Stimulated activated naive CD8-positive, alpha-beta T cell treated with anti-CD3 and anti-CD28 coated beads, Interleukin-15, amount 100 ng/mL, for 72 hours (primary cell): ENCODE results near the gene CD24.

Experiments used
- ATAC-seq: fragments of 150-1000 bp; cut with Tn5 transposase; 2 replicates; pipeline ENCODE4 v1.10.0; 2021; ENCODE audit warnings: mild to moderate bottlenecking, moderate library complexity
- DNase-seq, 2 donors: peaks; one replicate each; pipeline ENCODE4 v3.0.0; 2021 to 2022
- H3K27ac Mint-ChIP-seq, 2 donors: one replicate each; pipeline ENCODE4 v1.8.0; 2022; ENCODE audit warnings: mild to moderate bottlenecking in 2 of 2, mixed read lengths in 2 of 2, moderate library complexity in 2 of 2
- H3K27me3 Mint-ChIP-seq: one replicate; pipeline ENCODE4 v1.8.0; 2022; ENCODE audit warnings: mixed read lengths
- H3K4me1 Mint-ChIP-seq: one replicate; pipeline ENCODE4 v1.8.0; 2022; ENCODE audit warnings: mild to moderate bottlenecking, mixed read lengths
- H3K4me3 Mint-ChIP-seq, 2 donors: one replicate each; pipeline ENCODE4 v1.8.0; 2022; ENCODE audit warnings: mild to moderate bottlenecking in 2 of 2, mixed read lengths in 2 of 2, moderate library complexity in 1 of 2
- H3K9me3 Mint-ChIP-seq, 2 donors: one replicate each; pipeline ENCODE4 v1.8.0; 2022; ENCODE audit warnings: mixed read lengths in 2 of 2

Gene CD24

DNA sequence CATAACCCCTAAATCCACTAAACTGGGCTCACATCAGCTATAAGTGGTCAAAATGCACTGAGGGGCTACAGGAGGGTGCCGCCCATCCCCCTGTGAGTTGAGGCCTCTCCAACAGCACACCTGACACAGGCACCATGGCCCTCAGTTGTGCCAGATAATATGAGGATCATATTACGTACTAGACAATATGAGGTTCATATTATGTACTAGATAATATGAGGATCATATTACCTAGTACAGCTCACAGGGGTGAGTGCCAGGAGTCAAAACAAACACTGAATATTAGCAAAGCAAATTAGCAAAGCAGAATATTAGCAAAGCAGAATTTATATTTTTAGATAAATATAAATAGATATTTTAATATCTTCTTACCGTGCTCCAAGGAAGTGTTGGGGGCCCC, 35.3 kb downstream of the CD24 start:
- Mint-ChIP-seq H3K27ac (no peak overlapping the region), H3K9me3 (no peaks in the 10 kb centered on the region), H3K4me3 (no peak overlapping the region), H3K4me1 (no peaks in the 10 kb centered on the region), H3K27me3 (peaks cover 47% of the 10 kb centered on the region)
- DNase-seq (no peak), ATAC-seq (no peak)

DNA sequence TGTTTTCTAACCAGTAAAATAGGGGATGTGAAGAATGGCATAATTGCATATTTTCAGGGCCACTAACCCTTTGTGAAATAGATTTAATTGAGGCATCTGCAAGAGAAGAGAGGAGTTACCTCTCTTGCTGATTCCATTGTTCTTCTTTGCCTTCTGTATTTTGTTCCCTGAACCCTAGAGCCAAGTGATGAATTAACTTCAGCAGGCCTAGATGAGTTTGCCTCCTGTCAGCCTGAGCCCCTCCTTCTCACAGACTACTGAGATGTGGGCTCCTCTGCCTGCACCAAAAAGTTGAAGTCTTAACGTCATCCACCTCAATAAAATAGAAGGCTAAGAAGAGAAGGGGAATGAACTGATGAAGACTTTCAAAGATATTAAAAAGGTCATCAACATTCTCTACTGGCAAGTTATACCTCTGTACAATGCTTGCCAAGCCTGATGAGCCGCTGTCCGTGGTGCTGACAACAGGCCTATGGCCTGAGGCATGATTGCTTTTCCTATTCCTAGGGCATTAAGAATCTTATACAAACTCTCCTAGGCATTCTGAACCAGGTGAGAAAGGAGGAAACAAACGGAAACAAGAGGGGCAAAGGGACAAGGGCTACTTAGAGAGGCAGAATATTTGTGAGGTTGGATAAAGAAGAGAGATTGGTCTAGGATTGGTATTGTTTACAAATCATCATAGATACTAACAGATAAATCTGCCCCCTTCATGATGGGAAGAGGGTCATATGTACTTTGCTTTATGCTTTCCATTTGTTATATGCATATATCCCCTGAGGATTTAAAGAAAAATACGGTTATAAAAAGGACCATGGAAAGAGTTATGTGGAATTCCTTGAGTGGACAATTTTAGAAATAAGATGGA, 46.8 kb downstream of the CD24 start:
- peaks cover 0 to 4% of the 10 kb centered on the region in 2 donors for H3K9me3 Mint-ChIP-seq
- peak in 1 of 2 donors; percentile 5 for DNase-seq
- ATAC-seq = no peak
- no peaks in the 10 kb centered on the region for H3K4me1 Mint-ChIP-seq
- H3K27me3 Mint-ChIP-seq = peaks cover 47% of the 10 kb centered on the region
- no peak overlapping the region for H3K27ac Mint-ChIP-seq
- no peak overlapping the region for H3K4me3 Mint-ChIP-seq

DNA sequence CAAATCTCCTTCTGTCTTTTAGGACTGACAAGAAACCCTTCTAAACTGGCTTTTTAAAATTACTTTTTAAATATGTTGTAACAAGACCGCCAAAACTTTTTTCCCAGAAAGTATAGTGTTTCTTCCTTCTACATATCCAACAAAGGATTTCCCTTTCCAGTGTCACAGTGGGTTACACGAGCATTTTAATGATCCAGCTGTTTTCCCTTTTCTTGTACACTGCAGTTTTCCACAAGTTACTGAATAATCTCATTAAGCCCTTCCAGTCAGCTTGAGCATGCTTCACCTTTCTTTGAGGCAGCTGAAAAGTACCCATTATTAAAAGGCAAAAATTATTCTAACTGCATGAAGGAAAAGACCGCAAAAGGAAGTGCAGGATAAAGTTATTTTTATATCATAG, 48.6 kb downstream of the CD24 start:
- DNase-seq = no peak
- no peaks in the 10 kb centered on the region for H3K4me1 Mint-ChIP-seq
- peaks cover 45% of the 10 kb centered on the region for H3K27me3 Mint-ChIP-seq
- H3K4me3 Mint-ChIP-seq = no peak overlapping the region
- no peak overlapping the region for H3K27ac Mint-ChIP-seq
- H3K9me3 Mint-ChIP-seq = peaks cover 0 to 4% of the 10 kb centered on the region in 2 donors
- ATAC-seq = no peak

DNA sequence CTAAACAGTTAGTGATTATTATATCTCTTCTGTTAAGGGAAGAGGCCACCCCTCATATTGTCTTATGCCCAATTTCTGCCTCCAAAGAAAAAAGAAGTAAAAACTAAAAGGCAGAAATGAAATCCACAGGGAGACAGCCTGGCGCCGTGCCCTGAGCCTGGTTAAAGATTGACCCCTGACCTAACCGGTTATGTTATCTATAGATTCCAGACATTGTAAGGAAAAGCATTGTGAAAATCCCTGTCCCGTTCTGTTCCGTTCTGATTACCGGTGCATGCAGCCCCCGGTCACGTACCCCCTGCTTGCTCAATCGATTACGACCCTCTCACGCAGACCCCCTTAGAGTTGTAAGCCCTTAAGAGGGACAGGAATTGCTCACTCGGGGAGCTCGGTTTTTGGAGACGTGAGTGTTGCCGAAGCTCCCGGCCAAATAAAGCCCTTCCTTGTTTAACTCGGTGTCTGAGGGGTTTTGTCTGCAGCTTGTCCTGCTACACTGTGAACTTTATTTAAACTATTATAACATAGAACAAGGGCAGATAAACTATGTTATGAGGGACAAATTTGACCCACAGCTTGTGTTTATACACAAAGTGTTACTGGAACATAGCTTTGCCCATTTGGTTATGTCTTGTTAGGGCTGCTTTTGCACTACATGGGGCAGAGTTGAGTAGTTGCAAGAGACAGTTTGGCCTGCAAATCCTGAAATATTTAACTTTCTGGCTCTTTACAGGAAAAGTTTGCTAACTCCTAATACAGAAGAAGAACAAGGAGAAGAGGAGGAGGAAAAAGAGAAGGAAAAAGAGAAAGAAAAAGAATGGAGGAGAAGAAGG, 49.6 kb downstream of the CD24 start:
- ATAC-seq (no peak), DNase-seq (no peak)
- H3K27me3 Mint-ChIP-seq = peaks cover 52% of the 10 kb centered on the region
- H3K27ac Mint-ChIP-seq = no peak overlapping the region
- H3K4me3 Mint-ChIP-seq = no peak overlapping the region
- H3K4me1 Mint-ChIP-seq = no peaks in the 10 kb centered on the region
- H3K9me3 Mint-ChIP-seq = peaks cover 0 to 4% of the 10 kb centered on the region in 2 donors

DNA sequence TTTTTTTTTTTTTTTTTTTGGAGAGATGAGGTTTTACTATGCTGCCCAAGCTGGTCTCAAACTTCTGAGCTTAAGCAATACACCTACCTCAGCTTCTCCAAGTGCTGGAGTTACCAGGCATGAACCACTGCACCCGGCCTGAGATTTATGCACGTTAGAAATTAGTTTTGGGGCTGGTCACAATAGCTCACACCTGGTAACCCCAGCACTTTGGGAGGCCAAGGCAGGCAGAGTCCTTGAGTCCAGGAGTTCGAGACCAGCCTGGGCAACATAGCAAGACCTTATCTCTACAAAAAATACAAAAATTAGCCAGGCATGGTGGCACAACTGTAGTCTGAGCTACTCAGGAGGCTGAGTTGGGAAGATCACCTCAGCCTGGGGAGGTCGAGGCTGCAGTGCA, 51.9 kb downstream of the CD24 start:
- Mint-ChIP-seq H3K4me1 (no peaks in the 10 kb centered on the region), H3K4me3 (no peak overlapping the region), H3K9me3 (no peaks in the 10 kb centered on the region), H3K27ac (no peak overlapping the region), H3K27me3 (peaks cover 59% of the 10 kb centered on the region)
- ATAC-seq = no peak
- DNase-seq = no peak
